HS-27A (cell line): ENCODE results near the gene EEFSEC.
"Not testable (repeated sequence)": the region's sequence is repeated elsewhere in the genome, so short reads cannot be mapped to it uniquely, and the experiment has no call there.

Experiments
- DNase-seq: peaks from one replicate; pipeline ENCODE4 v3.0.0-alpha.2; 2012; ENCODE audit warnings: low read depth, missing footprints

The EEFSEC gene

GRCh38 chr3:128152419-128153155 is 694 bp upstream of the EEFSEC start:
- DNase-seq = no peak

GRCh38 chr3:128154354-128154753 is 1.1 kb downstream of the EEFSEC start:
- DNase-seq = not testable (repeated sequence)

GRCh38 chr3:128155616-128156360 is 2.5 kb downstream of the EEFSEC start:
- DNase-seq = no peak

GRCh38 chr3:128160661-128161060 is 7.4 kb downstream of the EEFSEC start:
- DNase-seq = no peak

GRCh38 chr3:128163432-128163831 is 10.2 kb downstream of the EEFSEC start:
- DNase-seq = no peak

- no peak for DNase-seq
Observed at GRCh38 chr3:128166971-128167453, 13.7 kb downstream of the EEFSEC start.

- no peak for DNase-seq
Observed at GRCh38 chr3:128167646-128167972, 14.3 kb downstream of the EEFSEC start.

GRCh38 chr3:128167973-128168674 is 14.8 kb downstream of the EEFSEC start:
- DNase-seq = no peak

- DNase-seq = no peak
Observed at GRCh38 chr3:128168836-128169235, 15.6 kb downstream of the EEFSEC start.

GRCh38 chr3:128170866-128171516 is 17.7 kb downstream of the EEFSEC start:
- DNase-seq = peak; percentile 14

- no peak for DNase-seq
Observed at GRCh38 chr3:128173200-128173599, 19.9 kb downstream of the EEFSEC start.

- DNase-seq = no peak
Observed at GRCh38 chr3:128173849-128174248, 20.6 kb downstream of the EEFSEC start.

- no peak for DNase-seq
Observed at GRCh38 chr3:128174675-128175590, 21.7 kb downstream of the EEFSEC start.

GRCh38 chr3:128175768-128176167 is 22.5 kb downstream of the EEFSEC start:
- DNase-seq = no peak

- DNase-seq = no peak
Observed at GRCh38 chr3:128176276-128176833, 23.1 kb downstream of the EEFSEC start.

- DNase-seq = no peak
Observed at GRCh38 chr3:128177865-128178264, 24.6 kb downstream of the EEFSEC start.

GRCh38 chr3:128178782-128179483 is 25.7 kb downstream of the EEFSEC start:
- no peak for DNase-seq

GRCh38 chr3:128179484-128179819 is 26.2 kb downstream of the EEFSEC start:
- DNase-seq = no peak

- DNase-seq = no peak
Observed at GRCh38 chr3:128180436-128180835, 27.2 kb downstream of the EEFSEC start.

- no peak for DNase-seq
Observed at GRCh38 chr3:128180913-128181312, 27.6 kb downstream of the EEFSEC start.
